Hepatocyte (in vitro differentiated cells): ENCODE data around the gene ZNF3. TPM values are rescaled to one million over a fixed set of nuclear protein-coding genes. Genes with fewer than 3 reads are reported as not detected.
A peak's percentile ranks its signal among the peaks of the same experiment; 100 is the strongest.

Experiments used
- DNase-seq: peaks from one replicate; pipeline ENCODE4 v3.0.0-alpha.2; 2016; ENCODE audit warnings: low spot score
- H2AFZ ChIP-seq: fragments of 200-600 bp; sonication (generic); 2 replicates; pipeline ENCODE4 v1.6.0; 2016; ENCODE audit warnings: antibody characterized with exemption, mild to moderate bottlenecking
- H3K27ac ChIP-seq: fragments of 200-600 bp; sonication (generic); 2 replicates; pipeline ENCODE4 v1.5.1; 2016; ENCODE audit warnings: mild to moderate bottlenecking
- H3K27me3 ChIP-seq: fragments of 200-600 bp; sonication (generic); 2 replicates; pipeline ENCODE4 v1.6.1; 2016
- H3K36me3 ChIP-seq: fragments of 200-600 bp; sonication (generic); replicated peaks from 2 replicates; pipeline ENCODE4 v1.5.1; 2016; ENCODE audit warnings: low read depth; ENCODE audit not compliant: insufficient read depth
- H3K4me1 ChIP-seq: fragments of 200-600 bp; sonication (generic); 2 replicates; pipeline ENCODE4 v1.5.1; 2016; ENCODE audit warnings: mild to moderate bottlenecking, moderate library complexity; ENCODE audit not compliant: insufficient read depth
- H3K4me2 ChIP-seq: fragments of 200-600 bp; sonication (generic); 2 replicates; pipeline ENCODE4 v1.6.0; 2016
- H3K4me3 ChIP-seq: fragments of 200-600 bp; sonication (generic); 2 replicates; pipeline ENCODE4 v1.5.1; 2016; ENCODE audit warnings: mild to moderate bottlenecking
- H3K79me2 ChIP-seq: fragments of 200-600 bp; sonication (generic); 2 replicates; pipeline ENCODE4 v1.6.0; 2017; ENCODE audit warnings: mild to moderate bottlenecking
- H3K9me2 ChIP-seq: fragments of 200-600 bp; sonication (generic); replicated peaks from 2 replicates; pipeline ENCODE4 v1.6.0; 2017; ENCODE audit warnings: mild to moderate bottlenecking; ENCODE audit not compliant: insufficient read depth
- H3K9me3 ChIP-seq: fragments of 200-600 bp; sonication (generic); 2 replicates; pipeline ENCODE4 v1.5.1; 2016; ENCODE audit warnings: low read depth, mild to moderate bottlenecking
- H4K20me1 ChIP-seq: fragments of 200-600 bp; sonication (generic); 2 replicates; pipeline ENCODE4 v1.6.0; 2016; ENCODE audit warnings: mild to moderate bottlenecking; ENCODE audit not compliant: insufficient read depth, poor library complexity, severe bottlenecking
- EZH2 ChIP-seq: fragments of 200-600 bp; sonication (generic); IDR thresholded peaks from 2 replicates; pipeline ENCODE4 v1.6.1; 2016; ENCODE audit warnings: antibody characterized with exemption, mild to moderate bottlenecking, borderline replicate concordance
- EZH2phosphoT487 ChIP-seq: fragments of 200-600 bp; sonication (generic); IDR thresholded peaks from one replicate; pipeline ENCODE4 v1.6.1; 2018; ENCODE audit warnings: antibody characterized with exemption, mild to moderate bottlenecking, low read depth, moderate library complexity; ENCODE audit not compliant: unreplicated experiment, severe bottlenecking
- WGBS: methylation state at CpG from one replicate; pipeline ENCODE4 v1.1.6; 2016; ENCODE audit warnings: low lambda C conversion rate; ENCODE audit errors: missing lambda C conversion rate; 5-methylcytosine and 5-hydroxymethylcytosine counted together
- polyA plus RNA-seq: library from polyadenylated mRNA; unstranded; fragments of >200 nt; fragmentation: Nextera tagmentation; extraction: Ambion mirVana; gene quantifications from 2 replicates; pipeline ENCODE4 v1.2.1, GENCODE V29; 2016
- total RNA-seq: library from RNA; depleted of rRNA; stranded (reverse); fragments of >200 nt; gene quantifications from 2 replicates; pipeline ENCODE4 v1.2.3, GENCODE V29; 2014
- TF ChIP-seq, protein P1 (sequence below): fragments of 200-600 bp; sonication (generic); IDR thresholded peaks from 2 replicates; pipeline ENCODE4 v1.5.1; 2016; ENCODE audit warnings: antibody characterized with exemption, mild to moderate bottlenecking; ENCODE audit not compliant: poor library complexity

The ZNF3 gene
- total and polyA plus RNA-seq, 2 experiments from 2014 or later, result 20.7 to 35.6 TPM

DNA sequence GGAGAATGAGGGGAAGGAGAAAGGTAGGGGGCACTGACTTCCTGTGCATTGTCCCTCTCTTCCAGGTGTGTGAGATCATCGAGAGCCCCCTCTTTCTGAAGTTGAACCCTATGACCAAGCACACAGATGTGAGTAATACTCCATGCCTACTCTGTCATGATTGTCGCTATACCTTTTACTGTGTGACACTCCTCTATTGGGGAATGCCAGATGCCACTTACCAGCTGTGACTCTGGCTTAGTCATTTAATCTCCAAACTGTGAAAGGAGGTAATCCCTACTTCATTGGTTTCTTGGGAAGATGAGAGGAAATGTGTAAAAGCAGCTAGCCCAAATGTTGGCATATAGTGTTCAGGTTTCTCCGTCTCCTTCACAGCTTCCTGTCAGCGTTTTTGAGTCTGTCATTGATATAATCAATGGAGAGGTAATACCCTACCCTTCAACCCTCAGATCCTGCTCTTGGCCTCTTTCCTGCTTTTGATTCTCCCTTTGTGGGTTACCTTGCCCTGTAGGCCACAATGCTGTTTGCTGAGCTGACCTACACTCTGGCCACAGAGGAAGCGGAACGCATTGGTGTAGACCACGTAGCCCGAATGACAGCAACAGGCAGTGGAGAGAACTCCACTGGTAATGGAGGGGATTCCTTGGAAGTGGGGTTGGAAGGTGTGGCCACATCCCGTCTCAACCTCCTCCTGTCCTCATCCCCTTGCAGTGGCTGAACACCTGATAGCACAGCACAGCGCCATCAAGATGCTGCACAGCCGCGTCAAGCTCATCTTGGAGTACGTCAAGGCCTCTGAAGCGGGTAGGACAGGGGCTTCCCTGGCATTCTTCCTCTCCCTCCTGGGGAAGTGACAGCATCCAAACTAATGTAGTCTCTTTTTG lies 9.2 kb upstream of the ZNF3 start:
- Histone ChIP-seq H4K20me1 (peaks cover 2% of the 10 kb centered on the region), H2AFZ (no peak overlapping the region), H3K79me2 (peaks cover 15% of the 10 kb centered on the region), H3K4me3 (no peak overlapping the region), H3K36me3 (no peaks in the 10 kb centered on the region), H3K9me3 (no peaks in the 10 kb centered on the region), H3K27ac (peak overlapping the region; percentile 91), H3K27me3 (no peaks in the 10 kb centered on the region), H3K4me1 (peaks cover 20% of the 10 kb centered on the region), H3K4me2 (no peak overlapping the region), H3K9me2 (no peaks in the 10 kb centered on the region)
- 88% methylated on average over 14 of the region's 14 CpGs for WGBS
- no peak for DNase-seq
- TF ChIP-seq, protein P1, sequence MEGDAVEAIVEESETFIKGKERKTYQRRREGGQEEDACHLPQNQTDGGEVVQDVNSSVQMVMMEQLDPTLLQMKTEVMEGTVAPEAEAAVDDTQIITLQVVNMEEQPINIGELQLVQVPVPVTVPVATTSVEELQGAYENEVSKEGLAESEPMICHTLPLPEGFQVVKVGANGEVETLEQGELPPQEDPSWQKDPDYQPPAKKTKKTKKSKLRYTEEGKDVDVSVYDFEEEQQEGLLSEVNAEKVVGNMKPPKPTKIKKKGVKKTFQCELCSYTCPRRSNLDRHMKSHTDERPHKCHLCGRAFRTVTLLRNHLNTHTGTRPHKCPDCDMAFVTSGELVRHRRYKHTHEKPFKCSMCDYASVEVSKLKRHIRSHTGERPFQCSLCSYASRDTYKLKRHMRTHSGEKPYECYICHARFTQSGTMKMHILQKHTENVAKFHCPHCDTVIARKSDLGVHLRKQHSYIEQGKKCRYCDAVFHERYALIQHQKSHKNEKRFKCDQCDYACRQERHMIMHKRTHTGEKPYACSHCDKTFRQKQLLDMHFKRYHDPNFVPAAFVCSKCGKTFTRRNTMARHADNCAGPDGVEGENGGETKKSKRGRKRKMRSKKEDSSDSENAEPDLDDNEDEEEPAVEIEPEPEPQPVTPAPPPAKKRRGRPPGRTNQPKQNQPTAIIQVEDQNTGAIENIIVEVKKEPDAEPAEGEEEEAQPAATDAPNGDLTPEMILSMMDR, result no peak
- TF ChIP-seq EZH2phosphoT487, result no peak
- no peak for TF ChIP-seq EZH2

- peak overlapping the region; percentile 91 for H2AFZ ChIP-seq
- no peaks in the 10 kb centered on the region for H4K20me1 ChIP-seq
- no peaks in the 10 kb centered on the region for H3K9me3 ChIP-seq
- peaks cover 15% of the 10 kb centered on the region for H3K79me2 ChIP-seq
- H3K4me3 ChIP-seq, result peak overlapping the region; percentile 70
- H3K4me2 ChIP-seq, result peak overlapping the region; percentile 87
- H3K9me2 ChIP-seq, result no peaks in the 10 kb centered on the region
- DNase-seq, result no peak
- no peak for TF ChIP-seq EZH2phosphoT487
- TF ChIP-seq, protein P1, result no peak
- no peak for TF ChIP-seq EZH2
- H3K4me1 ChIP-seq, result peaks cover 20% of the 10 kb centered on the region
- 34% methylated on average over 7 of the region's 7 CpGs for WGBS
- no peaks in the 10 kb centered on the region for H3K27me3 ChIP-seq
- H3K36me3 ChIP-seq, result no peaks in the 10 kb centered on the region
- peak overlapping the region; percentile 91 for H3K27ac ChIP-seq
These were observed 8.1 kb upstream of the ZNF3 start for GRCh38 chr7:100089458-100090196.

DNA sequence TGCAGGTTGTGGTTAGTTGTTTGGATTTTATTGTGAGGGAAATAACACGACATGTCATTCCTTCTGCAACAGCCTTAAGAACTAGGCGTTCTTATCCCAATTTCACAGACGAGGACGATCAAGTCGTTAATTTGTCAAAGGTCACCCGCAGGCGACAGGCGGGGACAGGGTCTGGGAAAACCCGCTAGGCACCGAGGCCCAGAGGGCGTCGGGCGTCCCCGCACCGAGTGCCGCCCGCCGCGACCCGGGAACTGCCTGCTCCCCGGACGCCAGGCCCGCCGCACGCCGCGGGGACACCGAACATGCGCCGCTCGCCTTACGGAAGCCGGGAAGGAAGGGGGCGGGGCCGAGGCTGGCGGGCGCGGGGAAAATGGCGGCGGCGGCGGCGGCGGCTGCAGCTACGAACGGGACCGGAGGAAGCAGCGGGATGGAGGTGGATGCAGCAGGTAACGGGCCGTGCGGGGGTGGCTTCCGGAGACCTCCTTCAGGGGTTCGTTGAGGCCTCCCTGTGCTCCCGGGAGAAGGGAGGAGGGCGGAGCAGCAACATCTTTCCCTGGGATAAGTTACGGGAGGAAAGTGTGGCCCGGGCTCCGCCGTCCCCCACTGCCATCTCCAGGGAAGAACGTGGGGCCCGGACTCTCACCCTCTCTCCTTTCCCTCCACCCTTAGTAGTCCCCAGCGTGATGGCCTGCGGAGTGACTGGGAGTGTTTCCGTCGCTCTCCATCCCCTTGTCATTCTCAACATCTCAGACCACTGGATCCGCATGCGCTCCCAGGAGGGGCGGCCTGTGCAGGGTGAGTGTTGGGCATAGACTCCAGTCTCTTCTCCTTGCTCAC lies 7.3 kb upstream of the ZNF3 start, which contains the start of gene COPS6:
COPS6 (plus strand) TSS at position 349 of the 837 bp plus-strand sequence; CDS start at position 371, 22 bp downstream.
- H3K4me2 ChIP-seq, result peak within 1 kb of the TSS; percentile 87
- 2% methylated on average over 57 of the region's 68 CpGs for WGBS

More for the DNA sequence above, 7.3 kb upstream of the ZNF3 start, which contains the start of gene COPS6:
- TF ChIP-seq, protein P1, result no peak
- TF ChIP-seq EZH2phosphoT487 (no peak), EZH2 (no peak)
- Histone ChIP-seq H3K9me2 (no peaks in the 10 kb centered on the region), H3K9me3 (no peaks in the 10 kb centered on the region), H3K4me3 (peak within 1 kb of the TSS; percentile 70), H3K4me1 (peaks cover 20% of the 10 kb centered on the region), H3K27me3 (no peaks in the 10 kb centered on the region), H3K79me2 (peaks cover 15% of the 10 kb centered on the region), H4K20me1 (no peaks in the 10 kb centered on the region), H3K36me3 (no peaks in the 10 kb centered on the region), H3K27ac (peak within 1 kb of the TSS; percentile 91), H2AFZ (peak within 1 kb of the TSS; percentile 91)
- DNase-seq, result peak; percentile 90
